A549 (cell line): ENCODE measurements around the gene RIMOC1. TPM values are rescaled to one million over a fixed set of nuclear protein-coding genes. Genes with fewer than 3 reads are reported as not detected.

Source experiments
- ATAC-seq, 2 experiments: fragments of 200-7000 bp in 1 of 2; fragments of >200 bp in 1 of 2; cut with Nextera tagmentation in 1 of 2; cut with Tn5 transposase in 1 of 2; 3 replicates each; pipeline versions ENCODE4 v1.8.0 to v1.9.1; 2018 to 2020; ENCODE audit warnings: mild to moderate bottlenecking in 1 of 2, moderate library complexity in 1 of 2
- CTCF ChIA-PET: fragments of 300-600 bp; sonication (Branson Sonifier 250); formaldehyde crosslinking; extraction: SDS; loops from one replicate; lab custom pipeline; 2021; ENCODE audit warnings: antibody characterized with exemption, inconsistent platforms; lab: Yijun Ruan, JAX
- POLR2A ChIA-PET: fragments of 350-600 bp; formaldehyde crosslinking; extraction: SDS; loops from one replicate; lab custom pipeline; 2021; ENCODE audit warnings: antibody characterized with exemption, inconsistent platforms; lab: Yijun Ruan, JAX
- DNase-seq, 2 experiments: peaks; one replicate each; pipeline versions ENCODE4 v3.0.0 to v3.0.0-alpha.2; 2011 to 2016; ENCODE audit warnings: low read depth in 1 of 2, low spot score in 1 of 2
- FAIRE-seq: peaks from 2 replicates; lab custom pipeline; 2011; peaks lifted over from hg19 to GRCh38; lab: Jason Lieb, UNC
- H3K27ac ChIP-seq, 2 experiments: fragments of >200 bp; sonication (Bioruptor Twin); formaldehyde crosslinking; 3 replicates each; pipeline ENCODE4 v1.5.1; 2016 to 2017
- H3K4me1 ChIP-seq: fragments of >200 bp; sonication (Bioruptor Twin); formaldehyde crosslinking; 3 replicates; pipeline ENCODE4 v1.6.1; 2016
- H3K4me2 ChIP-seq: fragments of >200 bp; sonication (Bioruptor Twin); formaldehyde crosslinking; 3 replicates; pipeline ENCODE4 v1.6.1; 2016
- H3K4me3 ChIP-seq: fragments of >200 bp; sonication (Bioruptor Twin); formaldehyde crosslinking; 3 replicates; pipeline ENCODE4 v1.5.1; 2016
- H3K9me3 ChIP-seq: fragments of >200 bp; sonication (Bioruptor Twin); formaldehyde crosslinking; 3 replicates; pipeline ENCODE4 v1.6.1; 2016
- BCL3 ChIP-seq: fragments of >200 bp; sonication (Bioruptor Twin); formaldehyde crosslinking; IDR thresholded peaks from 3 replicates; pipeline ENCODE4 v1.6.1; 2016
- BHLHE40 ChIP-seq: IDR thresholded peaks from 2 replicates; pipeline ENCODE4 v1.6.1; 2012; ENCODE audit warnings: low read depth, low read length, inconsistent platforms
- CBX8 ChIP-seq: fragments of 200-600 bp; sonication (generic); IDR thresholded peaks from 2 replicates; pipeline ENCODE4 v1.6.1; 2016
- CEBPB ChIP-seq, 2 experiments: fragments of >200 bp in 1 of 2; sonication (Bioruptor Twin) in 1 of 2; formaldehyde crosslinking in 1 of 2; IDR thresholded peaks; 2 replicates each; pipeline ENCODE4 v1.6.1; 2012 to 2016
- CHD2 ChIP-seq: fragments of 150-350 bp; IDR thresholded peaks from 2 replicates; pipeline ENCODE4 v1.6.1; 2014; ENCODE audit warnings: low read length; ENCODE audit not compliant: partially characterized antibody
- E2F6 ChIP-seq: IDR thresholded peaks from 2 replicates; pipeline ENCODE4 v1.6.1; 2012; ENCODE audit warnings: low read depth, borderline replicate concordance
- ELK1 ChIP-seq: fragments of 150-350 bp; IDR thresholded peaks from 2 replicates; pipeline ENCODE4 v1.6.1; 2014; ENCODE audit warnings: low read depth, mild to moderate bottlenecking, low read length
- FOSB ChIP-seq: fragments of 250-450 bp; sonication (Bioruptor Pico); IDR thresholded peaks from 2 replicates; pipeline ENCODE4 v1.5.0; 2020; ENCODE audit warnings: mild to moderate bottlenecking, moderate library complexity
- FOXS1 ChIP-seq: fragments of 250-450 bp; sonication (Bioruptor Pico); IDR thresholded peaks from 2 replicates; pipeline ENCODE4 v1.5.0; 2020; ENCODE audit warnings: mild to moderate bottlenecking, moderate library complexity
- HDAC2 ChIP-seq: fragments of 200-600 bp; sonication (generic); IDR thresholded peaks from 2 replicates; pipeline ENCODE4 v1.6.1; 2016
- HES2 ChIP-seq: fragments of >200 bp; sonication (Bioruptor Twin); formaldehyde crosslinking; IDR thresholded peaks from 2 replicates; pipeline ENCODE4 v1.6.1; 2016
- HEYL ChIP-seq: fragments of 250-450 bp; sonication (Bioruptor Pico); IDR thresholded peaks from 2 replicates; pipeline ENCODE4 v1.8.0; 2021; ENCODE audit warnings: mild to moderate bottlenecking, moderate library complexity
- HOXA7 ChIP-seq: fragments of 250-450 bp; sonication (Bioruptor Pico); IDR thresholded peaks from 2 replicates; pipeline ENCODE4 v1.5.0; 2020; ENCODE audit warnings: mild to moderate bottlenecking, moderate library complexity
- JUN ChIP-seq, 2 experiments: fragments of >200 bp; sonication (Bioruptor Twin); formaldehyde crosslinking; IDR thresholded peaks; 2 replicates in 1 of 2; 3 replicates in 1 of 2; pipeline ENCODE4 v1.6.1; 2016 to 2017
- JUNB ChIP-seq: fragments of >200 bp; sonication (Bioruptor Twin); formaldehyde crosslinking; IDR thresholded peaks from 2 replicates; pipeline ENCODE4 v1.6.1; 2016
- MAFK ChIP-seq: fragments of 450-650 bp; IDR thresholded peaks from 2 replicates; pipeline ENCODE4 v1.6.1; 2014; ENCODE audit not compliant: partially characterized antibody
- MAX ChIP-seq: IDR thresholded peaks from 2 replicates; pipeline ENCODE4 v1.6.1; 2012
- NR3C1 ChIP-seq: fragments of >200 bp; sonication (Bioruptor Twin); formaldehyde crosslinking; IDR thresholded peaks from 3 replicates; pipeline ENCODE4 v1.6.1; 2017
- SREBF2 ChIP-seq: fragments of 450-650 bp; IDR thresholded peaks from 2 replicates; pipeline ENCODE4 v1.6.1; 2014; ENCODE audit warnings: mild to moderate bottlenecking, moderate library complexity
- TP53 ChIP-seq: fragments of 250-450 bp; sonication (Bioruptor Pico); IDR thresholded peaks from 2 replicates; pipeline ENCODE4 v1.5.0; 2021; ENCODE audit warnings: mild to moderate bottlenecking, moderate library complexity
- USF2 ChIP-seq: fragments of 450-650 bp; IDR thresholded peaks from 2 replicates; pipeline ENCODE4 v1.6.1; 2014; ENCODE audit warnings: antibody characterized with exemption
- WGBS: methylation state at CpG from one replicate; pipeline ENCODE4 v1.1.6; 2017; ENCODE audit errors: missing lambda C conversion rate; 5-methylcytosine and 5-hydroxymethylcytosine counted together
- polyA plus RNA-seq, 4 experiments: library from polyadenylated mRNA; depleted of rRNA in 3 of 4; stranded (reverse); fragments of >200 nt; fragmentation: RNase III in 1 of 4; extraction: RNeasy Plus Mini Kit Qiagen cat#74134 plus additional on column Dnase treatment in 1 of 4; gene quantifications; 2 replicates in 3 of 4; 3 replicates in 1 of 4; pipeline ENCODE4 v1.2.3, GENCODE V29; 2011 to 2017

The RIMOC1 gene
- polyA plus RNA-seq, 2 of the 4 experiments (the other 2 are of a cell fraction), result 14.5 to 38.4 TPM

GRCh38 chr5:41858890-41859289 is 45.3 kb upstream of the RIMOC1 start (continued):
- TF ChIP-seq E2F6, result no peak

- no peak for ATAC-seq
Observed at GRCh38 chr5:41863871-41864486, 40.2 kb upstream of the RIMOC1 start.

GRCh38 chr5:41869151-41869723 is 34.9 kb upstream of the RIMOC1 start:
- TF ChIP-seq HEYL (CRISPR knock-in tag) (no peak), NR3C1 (no peak), CEBPB (IDR thresholded peaks at IDR 0.05) (no peak), FOXS1 (CRISPR knock-in tag) (no peak), JUNB (no peak), USF2 (no peak), SREBF2 (no peak), TP53 (CRISPR knock-in tag) (no peak), MAX (no peak), FOSB (CRISPR knock-in tag) (no peak), MAFK (no peak), ELK1 (no peak), BHLHE40 (no peak), HOXA7 (CRISPR knock-in tag) (no peak), CHD2 (no peak), JUN (IDR thresholded peaks at IDR 0.05) (no peak)
- FAIRE-seq (no peak), ATAC-seq (no peak), DNase-seq (no peak)
- ChIA-PET POLR2A (interaction anchor here (1.3 kb wide), 1 partner anchor 35 kb away, joined by 3 read pairs; the partner anchor contains the start of gene RIMOC1), CTCF (interaction anchor here (0.6 to 2.1 kb wide), 4 partner anchors 11 to 1154 kb away, joined by 3 to 6 read pairs (median 4); partner anchors contain the start of gene FBXO4)
- no peak overlapping the region; a peak in 1 of 6 replicates for H3K27ac ChIP-seq
- H3K4me1 ChIP-seq, result peaks cover 5% of the 10 kb centered on the region
- H3K4me2 ChIP-seq, result peak overlapping the region; percentile 75
- H3K9me3 ChIP-seq, result no peaks in the 10 kb centered on the region
- 79% methylated on average over 28 of the region's 28 CpGs for WGBS
- peak overlapping the region; percentile 50; the same call in 2 of the 3 replicates for H3K4me3 ChIP-seq

More at GRCh38 chr5:41863871-41864486, 40.2 kb upstream of the RIMOC1 start:
- Histone ChIP-seq H3K9me3 (no peaks in the 10 kb centered on the region), H3K4me2 (no peak overlapping the region), H3K4me1 (no peaks in the 10 kb centered on the region), H3K4me3 (no peak overlapping the region), H3K27ac (no peak overlapping the region)
- no peak for FAIRE-seq
- TF ChIP-seq HES2 (no peak), CBX8 (no peak), HDAC2 (no peak), BCL3 (no peak)
- DNase-seq, result no peak
- ChIA-PET POLR2A (no interaction called here), CTCF (interaction anchor here (4.1 kb wide), 1 partner anchor 8 kb away, joined by 21 read pairs; no protein-coding TSS in a partner anchor)
